ENCODE measurements around the gene SEPTIN8.

Gene SEPTIN8

DNA sequence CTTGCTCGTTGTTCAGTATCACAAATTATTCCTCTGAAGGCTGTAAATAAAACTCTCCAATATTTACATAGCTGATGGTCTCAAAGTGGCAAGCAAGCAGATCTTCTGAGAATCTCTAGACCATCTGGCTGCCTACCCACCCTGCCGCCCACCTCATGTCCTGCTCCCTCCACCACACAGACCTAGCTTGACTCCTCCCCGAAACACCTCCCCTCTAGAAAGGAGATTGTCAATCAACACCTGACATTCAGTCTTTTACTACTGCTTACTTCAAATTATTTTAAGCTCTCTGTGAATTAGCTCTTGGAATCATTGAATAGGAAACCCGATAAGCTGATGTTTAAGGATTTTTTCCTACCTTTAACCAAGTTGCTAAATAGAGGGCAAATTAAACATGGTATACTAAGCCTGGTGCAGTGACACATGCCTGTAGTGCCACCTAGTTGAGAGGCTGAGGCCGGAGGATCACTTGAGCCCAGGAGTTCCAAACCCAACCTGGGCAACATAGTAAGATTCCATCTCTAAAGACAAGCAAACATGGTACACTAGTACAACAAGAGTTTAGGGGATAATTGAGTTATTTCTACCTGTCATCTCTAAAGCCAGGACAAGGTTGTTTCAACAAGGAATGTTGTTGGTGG lies 25.1 kb upstream of the SEPTIN8 start:
- no peak for DNase-seq (ENCODE audit: low read depth)
- no peak overlapping the region for H3K4me3 ChIP-seq (ENCODE audit: low read depth, low read length)
- TF ChIP-seq, protein P1, sequence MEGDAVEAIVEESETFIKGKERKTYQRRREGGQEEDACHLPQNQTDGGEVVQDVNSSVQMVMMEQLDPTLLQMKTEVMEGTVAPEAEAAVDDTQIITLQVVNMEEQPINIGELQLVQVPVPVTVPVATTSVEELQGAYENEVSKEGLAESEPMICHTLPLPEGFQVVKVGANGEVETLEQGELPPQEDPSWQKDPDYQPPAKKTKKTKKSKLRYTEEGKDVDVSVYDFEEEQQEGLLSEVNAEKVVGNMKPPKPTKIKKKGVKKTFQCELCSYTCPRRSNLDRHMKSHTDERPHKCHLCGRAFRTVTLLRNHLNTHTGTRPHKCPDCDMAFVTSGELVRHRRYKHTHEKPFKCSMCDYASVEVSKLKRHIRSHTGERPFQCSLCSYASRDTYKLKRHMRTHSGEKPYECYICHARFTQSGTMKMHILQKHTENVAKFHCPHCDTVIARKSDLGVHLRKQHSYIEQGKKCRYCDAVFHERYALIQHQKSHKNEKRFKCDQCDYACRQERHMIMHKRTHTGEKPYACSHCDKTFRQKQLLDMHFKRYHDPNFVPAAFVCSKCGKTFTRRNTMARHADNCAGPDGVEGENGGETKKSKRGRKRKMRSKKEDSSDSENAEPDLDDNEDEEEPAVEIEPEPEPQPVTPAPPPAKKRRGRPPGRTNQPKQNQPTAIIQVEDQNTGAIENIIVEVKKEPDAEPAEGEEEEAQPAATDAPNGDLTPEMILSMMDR (IDR thresholded peaks at IDR 0.05; ENCODE audit: insufficient read depth, low read depth, low read length, missing control alignments) = no peak

DNA sequence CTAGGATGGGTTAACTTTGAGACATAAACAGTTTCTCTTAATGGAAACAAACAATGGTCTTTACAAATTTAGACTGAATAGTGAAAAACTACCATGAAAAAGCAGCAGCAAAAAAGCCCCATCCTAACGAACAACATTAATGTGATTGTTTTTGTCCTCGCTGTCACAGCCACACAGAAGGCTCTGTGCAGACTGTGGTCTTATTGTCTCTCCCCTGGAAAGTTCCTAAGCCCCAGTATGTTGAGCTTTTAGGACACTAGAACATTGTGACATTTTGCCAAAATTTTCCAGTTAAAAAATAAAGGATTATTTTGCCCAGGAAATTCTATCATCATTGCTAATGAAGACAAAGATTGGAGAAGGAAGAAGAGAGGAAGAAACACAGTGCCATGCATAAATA lies 23.5 kb upstream of the SEPTIN8 start:
- TF ChIP-seq, protein P1 (IDR thresholded peaks at IDR 0.05; ENCODE audit: insufficient read depth, low read depth, low read length, missing control alignments) = no peak

DNA sequence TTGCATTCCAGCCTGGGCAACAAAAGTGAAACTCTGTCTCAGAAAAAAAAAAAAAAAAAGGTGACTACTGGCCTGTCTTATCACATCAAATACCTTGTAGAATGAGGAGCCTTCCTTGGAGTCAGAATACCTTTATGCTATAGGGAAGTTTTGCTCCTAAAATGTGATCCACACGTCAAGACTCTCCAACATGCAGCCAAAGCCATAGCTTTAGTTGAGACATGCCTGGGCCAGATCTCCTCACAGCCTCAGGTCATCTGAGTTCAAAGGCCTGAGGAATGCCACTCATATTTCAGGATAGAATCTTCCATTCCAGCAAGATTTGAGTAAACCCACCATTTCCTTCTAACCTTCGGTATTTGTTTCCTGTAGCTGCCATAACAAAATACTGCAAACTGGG lies 22.4 kb upstream of the SEPTIN8 start:
- TF ChIP-seq, protein P1 (IDR thresholded peaks at IDR 0.05; ENCODE audit: insufficient read depth, low read depth, low read length, missing control alignments) = no peak
- DNase-seq (ENCODE audit: low read depth) = no peak
- no peak overlapping the region for H3K4me3 ChIP-seq (ENCODE audit: low read depth, low read length)

More for the DNA sequence above, 23.5 kb upstream of the SEPTIN8 start:
- no peak for DNase-seq (ENCODE audit: low read depth)
- H3K4me3 ChIP-seq (ENCODE audit: low read depth, low read length) = no peak overlapping the region

DNA sequence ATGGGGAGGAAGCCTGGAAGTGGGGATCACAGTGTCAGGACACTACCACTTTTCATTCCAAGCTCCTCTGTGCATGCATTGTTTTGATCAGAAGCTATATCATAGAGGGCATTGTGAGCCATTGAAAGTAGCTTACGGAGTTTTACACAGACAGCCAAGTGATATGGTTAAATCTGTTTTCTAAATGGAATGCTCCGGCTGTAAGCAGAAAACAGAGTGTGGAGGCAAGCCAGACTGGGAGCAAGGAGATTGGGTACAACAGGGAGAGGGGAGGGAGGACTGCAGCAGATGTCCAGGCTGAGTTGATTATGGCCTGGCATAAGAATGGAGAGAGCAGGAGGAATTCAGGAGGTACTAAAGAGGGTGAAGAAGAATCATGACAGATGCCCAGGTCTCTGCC lies 20.6 kb upstream of the SEPTIN8 start:
- DNase-seq (ENCODE audit: low read depth) = no peak
- H3K4me3 ChIP-seq (ENCODE audit: low read depth, low read length) = no peak overlapping the region
- TF ChIP-seq, protein P1 (IDR thresholded peaks at IDR 0.05; ENCODE audit: insufficient read depth, low read depth, low read length, missing control alignments) = no peak

DNA sequence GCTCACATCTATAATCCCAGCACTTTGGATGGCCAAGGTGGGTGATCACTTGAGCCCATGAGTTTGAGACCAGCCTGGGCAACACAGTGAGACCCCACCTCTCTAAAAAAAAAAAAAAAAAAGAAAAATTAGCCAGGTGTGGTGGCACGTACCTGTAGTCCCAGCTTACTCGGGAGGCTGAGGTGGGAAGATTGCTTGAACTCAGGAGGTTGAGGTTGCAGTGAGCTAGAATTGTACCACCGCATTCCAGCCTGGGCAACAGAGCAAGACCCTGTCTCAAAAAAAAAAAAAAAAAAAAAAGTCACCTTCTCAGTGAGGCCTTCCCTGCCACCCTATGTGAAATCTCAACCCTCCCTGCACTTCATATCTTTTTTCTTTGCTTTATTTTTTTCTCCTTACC lies 14.0 kb upstream of the SEPTIN8 start:
- no peak for DNase-seq (ENCODE audit: low read depth)
- TF ChIP-seq, protein P1 (IDR thresholded peaks at IDR 0.05; ENCODE audit: insufficient read depth, low read depth, low read length, missing control alignments) = no peak
- H3K4me3 ChIP-seq (ENCODE audit: low read depth, low read length) = no peak overlapping the region

DNA sequence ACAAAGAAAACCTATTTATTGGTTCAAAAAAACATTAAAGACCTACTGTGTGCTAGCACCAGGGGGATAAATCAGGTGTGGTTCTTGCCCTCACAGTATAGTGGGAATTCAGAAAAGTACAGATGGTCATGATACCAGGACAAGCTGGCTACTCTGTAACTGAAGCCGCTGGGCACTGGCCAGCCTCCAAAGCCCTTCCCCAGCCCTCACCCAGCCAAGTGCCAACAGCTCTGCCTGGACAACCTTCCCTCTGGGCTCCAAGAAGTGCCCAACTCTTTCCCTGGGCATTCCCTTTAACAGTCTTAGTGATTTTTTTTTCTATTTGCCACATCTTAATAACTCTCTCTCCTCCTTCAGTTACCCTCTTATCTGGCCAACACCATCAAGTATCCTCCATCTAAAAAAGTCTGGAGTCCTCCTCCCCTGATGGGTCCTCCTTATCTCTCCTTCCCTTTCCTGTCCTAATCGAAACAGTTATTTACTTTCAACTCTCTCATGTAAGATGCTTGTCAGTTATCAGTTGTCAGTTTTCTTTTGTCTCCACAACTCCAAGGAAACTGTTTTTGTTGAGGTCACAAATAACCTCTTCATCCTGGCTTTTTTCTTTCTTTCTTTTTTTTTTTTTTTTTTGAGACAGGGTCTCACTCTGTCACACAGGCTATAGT lies 13.3 kb upstream of the SEPTIN8 start:
- no peak overlapping the region for H3K4me3 ChIP-seq (ENCODE audit: low read depth, low read length)

More for the DNA sequence above, 13.3 kb upstream of the SEPTIN8 start:
- TF ChIP-seq, protein P1 (IDR thresholded peaks at IDR 0.05; ENCODE audit: insufficient read depth, low read depth, low read length, missing control alignments) = no peak
- DNase-seq (ENCODE audit: low read depth) = no peak
